ENCODE data around the gene ARRDC4.
"Not testable (repeated sequence)": the region's sequence is repeated elsewhere in the genome, so short reads cannot be mapped to it uniquely, and the experiment has no call there.

The ARRDC4 gene

GRCh38 chr15:97979140-97979520, 18.6 kb downstream of the ARRDC4 start:
- Mint-ChIP-seq H3K9me3 (ENCODE audit: low read depth) (no peaks in the 10 kb centered on the region), H3K27me3 (no peaks in the 10 kb centered on the region), H3K36me3 (no peaks in the 10 kb centered on the region)

GRCh38 chr15:97981058-97981457, 20.6 kb downstream of the ARRDC4 start:
- Mint-ChIP-seq H3K36me3 (no peaks in the 10 kb centered on the region), H3K4me3 (no peak overlapping the region), H3K27me3 (peaks cover 1% of the 10 kb centered on the region), H3K27ac (no peak overlapping the region), H3K4me1 (ENCODE audit: low read depth) (peaks cover 15% of the 10 kb centered on the region), H3K9me3 (ENCODE audit: low read depth) (peaks cover 4% of the 10 kb centered on the region)

More at GRCh38 chr15:97979140-97979520, 18.6 kb downstream of the ARRDC4 start:
- Mint-ChIP-seq H3K4me1 (ENCODE audit: low read depth) (peaks cover 15% of the 10 kb centered on the region), H3K27ac (no peak overlapping the region), H3K4me3 (no peak overlapping the region)

GRCh38 chr15:97981758-97982157, 21.3 kb downstream of the ARRDC4 start:
- H3K27ac Mint-ChIP-seq: no peak overlapping the region
- peaks cover 3% of the 10 kb centered on the region for H3K36me3 Mint-ChIP-seq
- H3K27me3 Mint-ChIP-seq: peaks cover 1% of the 10 kb centered on the region
- H3K4me1 Mint-ChIP-seq (ENCODE audit: low read depth): peaks cover 15% of the 10 kb centered on the region
- H3K4me3 Mint-ChIP-seq: no peak overlapping the region
- H3K9me3 Mint-ChIP-seq (ENCODE audit: low read depth): peaks cover 10% of the 10 kb centered on the region

- no peak overlapping the region for H3K27ac Mint-ChIP-seq
- no peak overlapping the region for H3K4me3 Mint-ChIP-seq
- H3K9me3 Mint-ChIP-seq (ENCODE audit: low read depth): peaks cover 14% of the 10 kb centered on the region
- H3K27me3 Mint-ChIP-seq: peaks cover 1% of the 10 kb centered on the region
- H3K36me3 Mint-ChIP-seq: peaks cover 3% of the 10 kb centered on the region
- H3K4me1 Mint-ChIP-seq (ENCODE audit: low read depth): peaks cover 15% of the 10 kb centered on the region
These were observed 23.7 kb downstream of the ARRDC4 start for GRCh38 chr15:97984157-97984556.

GRCh38 chr15:97985979-97986378, 25.5 kb downstream of the ARRDC4 start:
- not testable (repeated sequence) for H3K36me3 Mint-ChIP-seq; H3K4me3 Mint-ChIP-seq; H3K4me1 Mint-ChIP-seq (ENCODE audit: low read depth); H3K27me3 Mint-ChIP-seq; H3K27ac Mint-ChIP-seq
- peaks cover 14% of the 10 kb centered on the region for H3K9me3 Mint-ChIP-seq (ENCODE audit: low read depth)

- Mint-ChIP-seq H3K9me3 (ENCODE audit: low read depth) (peaks cover 14% of the 10 kb centered on the region), H3K27me3 (peaks cover 1% of the 10 kb centered on the region), H3K36me3 (peaks cover 3% of the 10 kb centered on the region), H3K4me1 (ENCODE audit: low read depth) (peaks cover 3% of the 10 kb centered on the region), H3K4me3 (no peak overlapping the region), H3K27ac (no peak overlapping the region)
These were observed 26.3 kb downstream of the ARRDC4 start for GRCh38 chr15:97986781-97987180.

GRCh38 chr15:97989299-97989698, 28.8 kb downstream of the ARRDC4 start:
- Mint-ChIP-seq H3K36me3 (peaks cover 3% of the 10 kb centered on the region), H3K9me3 (ENCODE audit: low read depth) (peaks cover 14% of the 10 kb centered on the region), H3K4me3 (no peak overlapping the region), H3K27me3 (peaks cover 1% of the 10 kb centered on the region), H3K27ac (no peak overlapping the region), H3K4me1 (ENCODE audit: low read depth) (no peaks in the 10 kb centered on the region)

GRCh38 chr15:97991972-97992541, 31.6 kb downstream of the ARRDC4 start:
- no peak overlapping the region for H3K27ac Mint-ChIP-seq

GRCh38 chr15:97992823-97993222, 32.3 kb downstream of the ARRDC4 start:
- Mint-ChIP-seq H3K27ac (no peak overlapping the region), H3K27me3 (no peaks in the 10 kb centered on the region), H3K4me3 (no peak overlapping the region), H3K36me3 (no peaks in the 10 kb centered on the region), H3K9me3 (ENCODE audit: low read depth) (peaks cover 3% of the 10 kb centered on the region), H3K4me1 (ENCODE audit: low read depth) (peaks cover 13% of the 10 kb centered on the region)

More at GRCh38 chr15:97991972-97992541, 31.6 kb downstream of the ARRDC4 start:
- Mint-ChIP-seq H3K27me3 (no peaks in the 10 kb centered on the region), H3K9me3 (ENCODE audit: low read depth) (peaks cover 3% of the 10 kb centered on the region), H3K4me1 (ENCODE audit: low read depth) (peaks cover 13% of the 10 kb centered on the region), H3K4me3 (no peak overlapping the region), H3K36me3 (no peaks in the 10 kb centered on the region)

GRCh38 chr15:97993310-97993738, 32.8 kb downstream of the ARRDC4 start:
- H3K9me3 Mint-ChIP-seq (ENCODE audit: low read depth): no peaks in the 10 kb centered on the region
- H3K36me3 Mint-ChIP-seq: no peaks in the 10 kb centered on the region
- no peak overlapping the region for H3K27ac Mint-ChIP-seq
- no peak overlapping the region for H3K4me3 Mint-ChIP-seq
- H3K4me1 Mint-ChIP-seq (ENCODE audit: low read depth): peaks cover 13% of the 10 kb centered on the region
- no peaks in the 10 kb centered on the region for H3K27me3 Mint-ChIP-seq

GRCh38 chr15:97994236-97994635, 33.7 kb downstream of the ARRDC4 start:
- Mint-ChIP-seq H3K4me3 (no peak overlapping the region), H3K9me3 (ENCODE audit: low read depth) (no peaks in the 10 kb centered on the region), H3K4me1 (ENCODE audit: low read depth) (peaks cover 13% of the 10 kb centered on the region), H3K36me3 (no peaks in the 10 kb centered on the region), H3K27me3 (no peaks in the 10 kb centered on the region), H3K27ac (no peak overlapping the region)

GRCh38 chr15:97995192-97995591, 34.7 kb downstream of the ARRDC4 start:
- Mint-ChIP-seq H3K27ac (no peak overlapping the region), H3K36me3 (no peaks in the 10 kb centered on the region), H3K9me3 (ENCODE audit: low read depth) (no peaks in the 10 kb centered on the region), H3K4me1 (ENCODE audit: low read depth) (peaks cover 13% of the 10 kb centered on the region), H3K27me3 (no peaks in the 10 kb centered on the region), H3K4me3 (no peak overlapping the region)

GRCh38 chr15:97995881-97996603, 35.5 kb downstream of the ARRDC4 start:
- H3K4me1 Mint-ChIP-seq (ENCODE audit: low read depth): peaks cover 13% of the 10 kb centered on the region
- no peaks in the 10 kb centered on the region for H3K36me3 Mint-ChIP-seq
- H3K9me3 Mint-ChIP-seq (ENCODE audit: low read depth): no peaks in the 10 kb centered on the region
- H3K27ac Mint-ChIP-seq: no peak overlapping the region
- no peak overlapping the region for H3K4me3 Mint-ChIP-seq
- H3K27me3 Mint-ChIP-seq: no peaks in the 10 kb centered on the region

GRCh38 chr15:97998307-97999071, 38.0 kb downstream of the ARRDC4 start:
- H3K4me3 Mint-ChIP-seq: no peak overlapping the region
- no peak overlapping the region for H3K27ac Mint-ChIP-seq
- no peaks in the 10 kb centered on the region for H3K36me3 Mint-ChIP-seq
- H3K27me3 Mint-ChIP-seq: no peaks in the 10 kb centered on the region
- no peaks in the 10 kb centered on the region for H3K9me3 Mint-ChIP-seq (ENCODE audit: low read depth)
- peaks cover 13% of the 10 kb centered on the region for H3K4me1 Mint-ChIP-seq (ENCODE audit: low read depth)
